DOHH2 (cell line): Measurements from ENCODE around the gene DOHH.

Experiments used
- CTCF ChIP-seq: fragments of 200-600 bp; sonication (generic); IDR thresholded peaks from one replicate; pipeline ENCODE4 v1.5.1; 2014; ENCODE audit warnings: antibody characterized with exemption, mild to moderate bottlenecking, low read depth, low read length; ENCODE audit not compliant: poor library complexity, severe bottlenecking
- EZH2phosphoT487 ChIP-seq: fragments of 200-600 bp; sonication (generic); IDR thresholded peaks from 2 replicates; pipeline ENCODE4 v1.6.1; 2017; ENCODE audit warnings: borderline replicate concordance, mild to moderate bottlenecking, antibody characterized with exemption, low read length, moderate library complexity, mixed read lengths

GRCh38 chr19:3535235-3535535 lies 34.7 kb upstream of the DOHH start:
- TF ChIP-seq CTCF, result no peak
- TF ChIP-seq EZH2phosphoT487, result no peak
